HuH-7 (cell line): ENCODE results near the gene HNRNPA2B1.
"Not testable (repeated sequence)": the region's sequence is repeated elsewhere in the genome, so short reads cannot be mapped to it uniquely, and the experiment has no call there.

Experiments
- DNase-seq: peaks from one replicate; pipeline ENCODE4 v3.0.0; 2011; ENCODE audit warnings: low spot score

The HNRNPA2B1 gene

GRCh38 chr7:26185131-26185843 lies 15.3 kb downstream of the HNRNPA2B1 start:
- no peak for DNase-seq

DNA sequence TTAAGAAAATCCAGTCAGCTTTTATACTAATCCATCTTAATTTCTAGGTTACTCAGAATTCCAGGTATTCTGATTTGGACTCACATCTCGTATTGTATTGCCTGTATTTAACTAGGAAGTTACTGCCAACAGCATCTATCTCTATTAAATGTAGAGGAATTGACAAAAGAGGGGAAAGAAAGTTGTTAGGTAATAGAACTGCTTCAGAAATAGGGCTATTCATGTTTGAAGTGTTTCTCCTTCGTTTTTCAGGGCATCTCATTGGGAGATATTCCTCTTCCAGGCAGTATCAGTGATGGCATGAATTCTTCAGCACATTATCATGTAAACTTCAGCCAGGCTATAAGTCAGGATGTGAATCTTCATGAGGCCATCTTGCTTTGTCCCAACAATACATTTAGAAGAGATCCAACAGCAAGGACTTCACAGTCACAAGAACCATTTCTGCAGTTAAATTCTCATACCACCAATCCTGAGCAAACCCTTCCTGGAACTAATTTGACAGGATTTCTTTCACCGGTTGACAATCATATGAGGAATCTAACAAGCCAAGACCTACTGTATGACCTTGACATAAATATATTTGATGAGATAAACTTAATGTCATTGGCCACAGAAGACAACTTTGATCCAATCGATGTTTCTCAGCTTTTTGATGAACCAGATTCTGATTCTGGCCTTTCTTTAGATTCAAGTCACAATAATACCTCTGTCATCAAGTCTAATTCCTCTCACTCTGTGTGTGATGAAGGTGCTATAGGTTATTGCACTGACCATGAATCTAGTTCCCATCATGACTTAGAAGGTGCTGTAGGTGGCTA lies 16.1 kb downstream of the HNRNPA2B1 start:
- DNase-seq, result not testable (repeated sequence)

DNA sequence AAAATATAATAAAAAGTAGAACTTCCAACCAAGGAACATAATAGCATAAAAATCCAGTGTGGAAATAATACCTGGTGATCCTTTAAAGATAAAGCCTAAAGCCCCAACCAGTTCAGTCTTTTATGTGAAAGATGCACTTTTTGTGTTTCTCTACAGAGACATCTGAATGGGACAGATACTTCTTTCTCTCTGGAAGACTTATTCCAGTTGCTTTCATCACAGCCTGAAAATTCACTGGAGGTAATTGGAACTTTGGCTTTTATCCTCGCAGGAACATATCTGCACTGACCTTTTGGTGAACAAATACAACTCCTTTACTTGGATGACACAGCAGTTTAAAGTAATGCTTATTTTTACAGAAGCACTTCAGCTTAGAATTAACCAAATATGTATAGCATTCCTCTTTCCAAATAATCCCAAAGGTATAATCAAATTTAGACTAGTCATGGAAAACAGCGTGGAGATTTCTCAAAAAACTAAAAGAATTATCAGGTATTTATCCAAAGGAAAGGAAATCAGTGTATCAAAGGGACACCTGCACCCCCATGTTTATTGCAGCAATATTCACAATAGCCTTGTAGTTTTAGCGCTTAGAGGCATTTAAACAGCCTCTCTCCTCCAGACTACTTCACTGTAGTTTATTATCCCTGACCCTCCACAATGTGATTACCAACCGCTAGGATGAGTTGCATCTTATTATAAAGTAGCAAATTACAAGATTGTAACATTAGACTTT lies 16.8 kb downstream of the HNRNPA2B1 start:
- DNase-seq, result no peak

- DNase-seq, result no peak
Measured at GRCh38 chr7:26182706-26183105, 17.8 kb downstream of the HNRNPA2B1 start.

GRCh38 chr7:26182283-26182682 lies 18.3 kb downstream of the HNRNPA2B1 start:
- DNase-seq, result no peak

DNA sequence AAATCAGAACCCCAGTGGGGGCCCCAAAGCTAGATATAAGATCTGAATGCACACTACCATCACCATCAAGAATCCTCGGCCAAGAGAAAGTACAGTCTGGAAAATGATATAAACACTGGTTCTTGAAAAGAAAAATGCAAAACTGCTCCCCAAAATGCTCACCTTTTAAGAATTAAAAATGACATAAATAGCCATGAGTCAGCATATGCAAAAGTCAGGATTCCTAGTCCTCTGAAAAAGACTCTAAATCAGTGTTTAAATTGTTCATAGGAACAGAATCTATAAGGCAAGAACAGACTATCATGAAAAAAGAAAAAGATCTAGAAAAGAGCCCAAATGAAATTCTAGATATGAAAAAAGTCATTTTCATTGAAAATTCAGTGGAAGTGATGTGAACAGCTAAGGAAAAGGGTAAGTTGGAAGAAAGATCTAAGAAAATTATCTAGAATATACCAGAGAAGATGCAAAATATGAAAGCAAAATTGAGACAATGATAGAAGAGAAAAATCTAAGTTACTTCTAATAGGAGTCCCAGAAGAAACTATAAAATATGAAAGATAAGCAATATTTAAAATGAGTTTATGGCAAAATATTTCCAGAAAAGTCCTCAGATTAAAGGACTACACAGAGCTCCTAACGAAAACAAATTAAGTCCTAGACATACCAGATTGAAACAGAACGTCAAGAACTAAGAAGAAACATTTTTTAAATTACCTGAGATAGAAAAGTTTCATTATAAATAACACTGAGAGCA lies 18.9 kb downstream of the HNRNPA2B1 start:
- no peak for DNase-seq

DNA sequence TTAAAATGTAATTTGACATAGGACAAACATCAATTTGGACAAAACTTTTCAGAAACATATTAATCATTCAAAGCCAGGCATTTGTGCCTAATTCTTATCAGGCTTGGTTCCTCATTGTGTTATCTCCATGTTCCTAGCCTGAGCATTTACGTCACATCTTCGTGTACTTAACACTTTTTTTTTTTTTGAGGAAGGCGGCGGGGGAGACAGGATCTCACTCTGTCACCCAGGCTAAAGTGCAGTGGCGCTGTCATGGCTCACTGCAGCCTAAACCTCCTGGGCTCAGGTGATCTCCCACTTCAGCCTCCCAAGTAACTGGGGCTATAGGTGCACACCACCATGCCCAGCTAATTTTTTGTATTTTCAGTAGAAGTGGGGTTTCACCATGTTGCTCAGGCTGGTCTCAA lies 19.8 kb downstream of the HNRNPA2B1 start:
- no peak for DNase-seq

GRCh38 chr7:26179826-26180497 lies 20.6 kb downstream of the HNRNPA2B1 start:
- no peak for DNase-seq

DNA sequence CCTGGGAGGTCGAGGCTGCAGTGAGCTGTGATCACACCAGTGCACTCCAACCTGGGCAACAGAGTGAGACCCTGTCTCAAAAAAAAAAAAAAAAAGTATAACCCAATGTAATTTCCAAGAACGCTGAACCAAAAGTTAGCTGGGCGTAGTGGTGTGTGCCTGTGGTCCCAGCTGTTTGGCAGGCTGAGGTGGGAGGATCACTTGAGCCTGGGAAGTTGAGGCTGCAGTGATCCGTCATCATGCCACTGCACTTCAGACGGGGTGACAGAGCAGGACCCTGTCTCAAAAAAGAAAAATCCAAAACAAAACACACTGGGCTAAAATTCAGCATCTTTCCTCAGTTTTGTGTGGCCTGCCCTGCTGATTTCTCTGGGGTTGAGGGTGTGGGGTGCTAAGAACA lies 21.1 kb downstream of the HNRNPA2B1 start:
- no peak for DNase-seq

DNA sequence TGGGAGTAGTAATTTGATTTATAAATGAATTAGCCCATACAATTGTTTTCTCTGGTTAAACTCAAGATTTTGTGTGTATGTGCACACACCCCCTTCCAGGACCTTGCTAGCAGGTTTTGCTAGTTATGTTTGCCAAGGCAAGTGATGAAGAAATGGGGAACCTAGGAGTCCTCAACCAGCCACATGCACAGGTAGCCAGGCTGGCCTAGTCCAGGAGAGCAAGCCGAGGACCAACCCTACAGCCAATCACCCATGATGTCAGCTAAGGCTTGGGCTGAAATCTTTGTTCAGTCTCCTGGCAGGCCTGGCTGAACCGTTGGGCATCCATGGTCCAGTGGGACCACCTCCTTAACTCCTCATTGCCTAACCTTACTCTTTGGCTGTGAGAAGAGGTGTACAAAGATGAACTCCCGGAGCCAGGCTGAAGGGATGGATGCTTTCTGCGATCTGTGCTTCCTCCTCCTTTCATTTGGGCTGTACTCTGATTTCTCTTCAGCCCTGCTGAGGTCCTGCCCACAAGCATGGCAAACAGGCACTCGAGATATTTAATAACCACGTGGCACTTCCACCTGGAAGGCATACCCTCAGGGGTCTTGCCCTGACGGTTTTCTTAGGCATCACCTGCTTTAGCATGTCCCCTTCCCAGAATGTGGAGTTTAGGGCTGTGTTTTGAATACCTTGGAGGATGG lies 22.1 kb downstream of the HNRNPA2B1 start:
- no peak for DNase-seq

DNA sequence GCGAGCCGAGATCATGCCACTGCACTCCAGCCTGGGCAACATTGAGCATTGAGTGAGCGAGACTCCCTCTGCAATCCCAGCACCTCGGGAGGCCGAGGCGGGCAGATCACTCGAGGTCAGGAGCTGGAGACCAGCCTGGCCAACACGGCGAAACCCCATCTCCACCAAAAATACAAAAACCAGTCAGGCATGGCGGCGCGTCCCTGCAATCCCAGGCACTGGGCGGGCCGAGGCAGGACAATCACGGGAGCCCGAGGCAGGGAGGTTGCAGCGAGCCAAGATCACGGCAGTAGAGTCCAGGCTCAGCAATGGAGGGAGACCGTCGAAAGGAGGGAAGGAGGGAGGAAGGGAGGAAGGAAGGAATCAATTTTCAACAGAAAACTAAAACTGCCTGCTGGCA lies 23.3 kb downstream of the HNRNPA2B1 start:
- DNase-seq, result not testable (repeated sequence)

DNA sequence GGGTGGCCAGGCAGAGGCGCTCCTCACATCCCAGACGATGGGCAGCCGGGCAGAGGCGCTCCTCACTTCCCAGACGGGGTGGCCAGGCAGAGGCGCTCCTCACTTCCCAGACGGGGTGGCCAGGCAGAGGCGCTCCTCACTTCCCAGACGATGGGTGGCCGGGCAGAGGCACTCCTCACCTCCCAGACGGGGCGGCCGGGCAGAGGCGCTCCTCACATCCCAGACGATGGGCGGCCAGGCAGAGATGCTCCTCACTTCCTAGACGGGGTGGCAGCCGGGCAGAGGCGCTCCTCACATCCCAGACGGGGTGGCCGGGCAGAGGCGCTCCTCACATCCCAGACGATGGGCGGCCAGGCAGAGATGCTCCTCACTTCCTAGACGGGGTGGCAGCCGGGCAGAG lies 23.9 kb downstream of the HNRNPA2B1 start:
- not testable (repeated sequence) for DNase-seq

- DNase-seq, result not testable (repeated sequence)
Measured at GRCh38 chr7:26175903-26176302, 24.6 kb downstream of the HNRNPA2B1 start.

GRCh38 chr7:26172048-26172447 lies 28.5 kb downstream of the HNRNPA2B1 start:
- no peak for DNase-seq

DNA sequence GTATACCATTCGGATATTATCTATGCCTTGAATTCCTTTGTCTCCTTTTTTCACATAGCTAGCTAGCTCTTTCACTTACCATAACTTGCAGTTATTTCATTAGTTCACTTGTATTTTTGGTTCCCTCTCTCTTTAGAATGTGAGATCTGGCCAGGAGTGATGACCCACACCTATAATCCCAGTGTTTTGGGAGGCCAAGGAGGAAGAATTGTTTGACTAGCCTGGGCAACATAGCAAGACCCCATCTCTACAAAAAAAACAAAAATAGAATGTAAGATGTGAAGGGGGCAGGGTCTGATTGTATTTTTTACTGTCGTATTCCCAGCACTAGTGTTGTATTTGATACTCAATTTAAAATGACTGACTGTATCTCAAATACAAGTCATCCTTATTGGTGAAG lies 28.9 kb downstream of the HNRNPA2B1 start:
- no peak for DNase-seq

DNA sequence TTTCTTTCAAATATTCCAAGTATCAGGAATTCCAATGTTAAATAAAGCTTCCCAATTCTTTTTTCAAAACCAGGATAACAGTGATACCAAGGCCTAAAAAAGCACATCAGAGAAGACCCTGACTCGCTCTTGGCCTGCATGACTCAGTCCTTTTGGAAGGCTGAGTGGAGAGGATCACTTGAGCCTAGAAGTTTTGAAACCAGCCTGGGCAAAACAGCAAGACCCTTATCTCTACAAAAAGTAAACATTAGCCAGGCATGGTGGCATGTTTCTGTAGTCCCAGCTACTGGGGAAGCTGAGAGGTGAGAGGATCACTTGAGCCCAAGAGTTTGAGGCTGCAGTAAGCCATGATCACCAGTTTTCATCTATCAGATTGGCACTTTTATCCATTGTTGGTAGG lies 29.9 kb downstream of the HNRNPA2B1 start:
- DNase-seq, result no peak

GRCh38 chr7:26169271-26169670 lies 31.3 kb downstream of the HNRNPA2B1 start:
- DNase-seq, result no peak

DNA sequence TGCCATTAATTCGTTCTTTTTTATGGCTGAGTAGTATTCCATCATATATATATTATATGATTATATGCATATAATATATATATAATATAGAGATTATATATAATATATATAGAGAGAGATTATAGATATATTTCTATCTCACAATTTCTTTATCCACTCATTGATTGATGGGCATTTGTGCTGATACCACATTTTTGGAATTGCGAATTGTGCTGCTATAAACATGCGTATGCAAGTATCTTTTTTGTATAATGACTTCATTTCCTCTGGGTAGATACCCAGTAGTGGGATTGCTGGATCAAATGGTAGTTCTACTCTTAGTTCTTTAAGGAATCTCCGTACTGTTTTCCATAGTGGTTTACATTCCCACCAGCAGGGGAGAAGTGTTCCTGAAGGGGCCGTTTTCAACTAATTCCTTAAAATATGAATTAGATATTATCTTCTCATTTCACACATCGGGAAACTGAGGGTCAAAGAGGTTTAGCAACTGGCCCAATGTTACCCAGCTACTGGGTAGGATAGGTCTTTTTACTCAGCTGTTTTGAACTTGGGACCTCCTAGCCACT lies 32.0 kb downstream of the HNRNPA2B1 start:
- no peak for DNase-seq

- DNase-seq, result no peak
Measured at GRCh38 chr7:26167303-26167934, 33.1 kb downstream of the HNRNPA2B1 start.

- DNase-seq, result no peak
Measured at GRCh38 chr7:26166684-26167266, 33.8 kb downstream of the HNRNPA2B1 start.
